GM12891 (cell line): ENCODE data around the gene HOPX.
A peak's percentile ranks its signal among the peaks of the same experiment; 100 is the strongest.
"Not testable (repeated sequence)": the region's sequence is repeated elsewhere in the genome, so short reads cannot be mapped to it uniquely, and the experiment has no call there.

Source experiments
- DNase-seq: peaks from one replicate; pipeline ENCODE4 v3.0.0; 2011; ENCODE audit warnings: low spot score; ENCODE audit not compliant: insufficient read length
- FAIRE-seq: peaks from 2 replicates; lab custom pipeline; 2011; peaks lifted over from hg19 to GRCh38; lab: Jason Lieb, UNC
- PAX5 ChIP-seq: IDR thresholded peaks from 2 replicates; pipeline ENCODE4 v1.6.1; 2011; ENCODE audit warnings: low read length, moderate library complexity, mild to moderate bottlenecking; ENCODE audit not compliant: insufficient read depth, severe bottlenecking
- POLR2A ChIP-seq: IDR thresholded peaks from 2 replicates; pipeline ENCODE4 v1.6.1; 2011; ENCODE audit warnings: low read depth, low read length, control low read depth
- POLR2AphosphoS5 ChIP-seq: IDR thresholded peaks from 2 replicates; pipeline ENCODE4 v1.6.1; 2011; ENCODE audit warnings: low read depth, low read length, control low read depth
- POU2F2 ChIP-seq: IDR thresholded peaks from 2 replicates; pipeline ENCODE4 v1.6.1; 2011; ENCODE audit warnings: low read depth, mild to moderate bottlenecking, control low read depth, low read length, moderate library complexity
- SPI1 ChIP-seq: IDR thresholded peaks from 2 replicates; pipeline ENCODE4 v1.6.1; 2011; ENCODE audit warnings: low read depth, low read length, control low read depth
- TAF1 ChIP-seq: IDR thresholded peaks from 2 replicates; pipeline ENCODE4 v1.6.1; 2011; ENCODE audit warnings: low read depth, low read length, control low read depth

HOPX gene

GRCh38 chr4:56674984-56675383 is 6.1 kb downstream of the HOPX start:
- DNase-seq = no peak
- TF ChIP-seq POLR2AphosphoS5 (no peak), POLR2A (no peak), SPI1 (no peak), TAF1 (no peak)
- no peak for FAIRE-seq

- no peak for DNase-seq
- FAIRE-seq = no peak
- TF ChIP-seq POU2F2 (no peak), SPI1 (no peak), POLR2AphosphoS5 (no peak), PAX5 (no peak), POLR2A (no peak), TAF1 (no peak)
Measured at GRCh38 chr4:56671860-56672259, 9.2 kb downstream of the HOPX start.

GRCh38 chr4:56671373-56671772 is 9.7 kb downstream of the HOPX start:
- DNase-seq (no peak), FAIRE-seq (no peak)
- TF ChIP-seq POLR2A (no peak), POLR2AphosphoS5 (no peak), POU2F2 (no peak), TAF1 (no peak), SPI1 (no peak), PAX5 (no peak)

GRCh38 chr4:56668267-56668666 is 12.8 kb downstream of the HOPX start:
- no peak for TF ChIP-seq POLR2A
- no peak for TF ChIP-seq POLR2AphosphoS5
- no peak for TF ChIP-seq POU2F2
- TF ChIP-seq SPI1 = no peak
- TF ChIP-seq PAX5 = no peak
- TF ChIP-seq TAF1 = no peak
- FAIRE-seq (no peak), DNase-seq (no peak)

GRCh38 chr4:56667396-56667795 is 13.7 kb downstream of the HOPX start:
- FAIRE-seq = peak; percentile 54
- not testable (repeated sequence) for DNase-seq

- FAIRE-seq (no peak), DNase-seq (no peak)
- no peak for TF ChIP-seq TAF1
- no peak for TF ChIP-seq PAX5
- TF ChIP-seq POU2F2 = no peak
- TF ChIP-seq POLR2A = no peak
- TF ChIP-seq POLR2AphosphoS5 = no peak
- TF ChIP-seq SPI1 = no peak
Measured at GRCh38 chr4:56666279-56666678, 14.8 kb downstream of the HOPX start.

GRCh38 chr4:56665781-56666180 is 15.3 kb downstream of the HOPX start:
- TF ChIP-seq POLR2AphosphoS5 = no peak
- DNase-seq (no peak), FAIRE-seq (no peak)

- TF ChIP-seq POU2F2 = no peak
- no peak for TF ChIP-seq PAX5
- TF ChIP-seq POLR2AphosphoS5 = no peak
- TF ChIP-seq TAF1 = no peak
- TF ChIP-seq POLR2A = no peak
- TF ChIP-seq SPI1 = no peak
- DNase-seq (no peak), FAIRE-seq (no peak)
Measured at GRCh38 chr4:56662782-56663468, 18.2 kb downstream of the HOPX start.

- no peak for TF ChIP-seq SPI1
- no peak for TF ChIP-seq POLR2AphosphoS5
- TF ChIP-seq TAF1 = no peak
- TF ChIP-seq PAX5 = no peak
- TF ChIP-seq POU2F2 = no peak
- no peak for TF ChIP-seq POLR2A
- DNase-seq = no peak
Measured at GRCh38 chr4:56659946-56660345, 21.1 kb downstream of the HOPX start.

GRCh38 chr4:56658528-56658927 is 22.6 kb downstream of the HOPX start:
- DNase-seq (no peak), FAIRE-seq (no peak)
- TF ChIP-seq SPI1 (no peak), POLR2A (no peak), TAF1 (no peak), POU2F2 (no peak)

More at GRCh38 chr4:56659946-56660345, 21.1 kb downstream of the HOPX start:
- FAIRE-seq = no peak

- no peak for DNase-seq
- no peak for TF ChIP-seq PAX5
- TF ChIP-seq POLR2A = no peak
- TF ChIP-seq TAF1 = no peak
- TF ChIP-seq POU2F2 = no peak
- no peak for TF ChIP-seq SPI1
- no peak for TF ChIP-seq POLR2AphosphoS5
- no peak for FAIRE-seq
Measured at GRCh38 chr4:56657818-56658217, 23.3 kb downstream of the HOPX start.
